ENCODE results near the gene JTB. TPM values are rescaled to one million over a fixed set of nuclear protein-coding genes. Genes with fewer than 3 reads are reported as not detected.

The JTB gene
- total RNA-seq, 1 donor from 2014 or later = 72.1 TPM

GRCh38 chr1:153991151-153991630, 13.7 kb upstream of the JTB start:
- Mint-ChIP-seq H3K27me3 (ENCODE audit: low read depth) (no peaks in the 10 kb centered on the region), H3K4me1 (peaks cover 30% of the 10 kb centered on the region), H3K4me3 (peak overlapping the region; percentile 98), H3K27ac (peak overlapping the region; percentile 99), H3K36me3 (peaks cover 27% of the 10 kb centered on the region), H3K9me3 (no peaks in the 10 kb centered on the region)
- TF ChIP-seq CTCF (IDR thresholded peaks at IDR 0.05; ENCODE audit: unreplicated experiment) = no peak
- no peak for DNase-seq (ENCODE audit: low spot score in 2 of 2, unreplicated experiment in 2 of 2)

DNA sequence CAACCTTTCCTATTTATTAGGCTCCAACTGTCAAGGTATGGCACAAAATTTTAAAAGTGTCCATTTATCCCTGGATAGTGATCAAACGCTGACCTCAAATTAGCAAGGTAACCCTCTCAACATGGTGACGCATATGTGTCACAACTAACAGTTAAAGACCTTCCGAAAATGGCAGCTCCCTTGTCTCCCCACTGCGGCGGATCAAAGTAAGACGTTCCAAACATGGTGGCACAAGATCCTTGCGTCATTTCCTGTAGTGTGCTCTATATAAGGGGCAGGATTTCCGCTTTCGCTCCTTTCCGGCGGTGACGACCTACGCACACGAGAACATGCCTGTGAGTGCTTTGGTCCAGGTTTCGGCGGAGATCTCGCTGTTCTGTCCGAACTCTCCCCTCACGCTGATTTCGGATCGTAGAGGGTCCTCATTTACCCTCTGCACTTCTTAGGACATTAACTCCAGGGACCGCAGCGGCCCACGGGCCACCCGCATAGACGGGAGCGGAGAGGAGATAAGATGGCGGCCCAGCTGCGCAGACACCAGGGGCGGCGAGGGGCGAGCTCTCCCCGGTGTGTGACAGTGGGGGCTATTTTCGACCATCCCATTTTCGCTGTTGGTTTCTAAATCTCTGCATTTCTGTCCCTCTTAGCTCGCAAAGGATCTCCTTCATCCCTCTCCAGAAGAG, 13.1 kb upstream of the JTB start, which contains the start of gene RPS27:
Gene RPS27 (plus strand): TSS at position 295 of the 683 bp plus-strand sequence. CDS start 35 bp downstream, at position 330.
- Mint-ChIP-seq H3K36me3 (peaks cover 25% of the 10 kb centered on the region), H3K27me3 (ENCODE audit: low read depth) (no peaks in the 10 kb centered on the region), H3K9me3 (no peaks in the 10 kb centered on the region), H3K4me1 (peaks cover 33% of the 10 kb centered on the region), H3K4me3 (peak within 1 kb of the TSS; percentile 98), H3K27ac (peak within 1 kb of the TSS; percentile 99)
- peak; percentile 70 to 81 for DNase-seq (ENCODE audit: low spot score in 2 of 2, unreplicated experiment in 2 of 2)
- TF ChIP-seq CTCF (IDR thresholded peaks at IDR 0.05; ENCODE audit: unreplicated experiment) = no peak

DNA sequence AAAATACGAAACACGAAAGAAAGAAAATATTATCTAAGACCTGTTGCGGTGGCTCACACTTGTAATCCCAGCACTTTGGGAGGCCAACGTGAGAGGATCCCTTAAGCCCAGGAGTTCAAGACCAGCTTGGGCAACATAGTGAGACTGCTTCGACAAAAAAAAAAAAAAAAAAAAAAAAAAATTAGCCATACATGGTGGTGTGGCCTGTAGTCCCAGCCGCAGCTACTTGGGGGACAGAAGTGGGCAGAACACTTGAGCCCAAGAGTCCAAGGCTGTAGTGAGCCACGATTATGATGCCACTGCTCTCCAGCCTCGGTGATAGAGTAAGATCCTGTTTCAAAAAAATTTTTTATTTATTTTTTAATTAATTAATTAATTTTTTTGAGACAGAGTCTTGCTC, 10.1 kb upstream of the JTB start:
- Mint-ChIP-seq H3K36me3 (peaks cover 19% of the 10 kb centered on the region), H3K27ac (no peak overlapping the region), H3K9me3 (no peaks in the 10 kb centered on the region), H3K4me1 (peaks cover 44% of the 10 kb centered on the region), H3K27me3 (ENCODE audit: low read depth) (no peaks in the 10 kb centered on the region), H3K4me3 (no peak overlapping the region)
- TF ChIP-seq CTCF (IDR thresholded peaks at IDR 0.05; ENCODE audit: unreplicated experiment) = no peak
- DNase-seq (ENCODE audit: low spot score in 2 of 2, unreplicated experiment in 2 of 2) = no peak

- Mint-ChIP-seq H3K27ac (peak within 1 kb of the TSS; percentile 95), H3K36me3 (peaks cover 9% of the 10 kb centered on the region), H3K27me3 (ENCODE audit: low read depth) (no peaks in the 10 kb centered on the region), H3K4me1 (peaks cover 31% of the 10 kb centered on the region), H3K9me3 (no peaks in the 10 kb centered on the region), H3K4me3 (peak within 1 kb of the TSS; percentile 95)
- peak; percentile 40 to 74 for DNase-seq (ENCODE audit: low spot score in 2 of 2, unreplicated experiment in 2 of 2)
- TF ChIP-seq CTCF (IDR thresholded peaks at IDR 0.05; ENCODE audit: unreplicated experiment) = no peak
Measured at GRCh38 chr1:153985941-153986761, 8.7 kb upstream of the JTB start, which contains the start of gene RAB13. TSS of gene RAB13 (minus strand) at chr1:153986339. CDS start at chr1:153986236, 103 bp downstream.

DNA sequence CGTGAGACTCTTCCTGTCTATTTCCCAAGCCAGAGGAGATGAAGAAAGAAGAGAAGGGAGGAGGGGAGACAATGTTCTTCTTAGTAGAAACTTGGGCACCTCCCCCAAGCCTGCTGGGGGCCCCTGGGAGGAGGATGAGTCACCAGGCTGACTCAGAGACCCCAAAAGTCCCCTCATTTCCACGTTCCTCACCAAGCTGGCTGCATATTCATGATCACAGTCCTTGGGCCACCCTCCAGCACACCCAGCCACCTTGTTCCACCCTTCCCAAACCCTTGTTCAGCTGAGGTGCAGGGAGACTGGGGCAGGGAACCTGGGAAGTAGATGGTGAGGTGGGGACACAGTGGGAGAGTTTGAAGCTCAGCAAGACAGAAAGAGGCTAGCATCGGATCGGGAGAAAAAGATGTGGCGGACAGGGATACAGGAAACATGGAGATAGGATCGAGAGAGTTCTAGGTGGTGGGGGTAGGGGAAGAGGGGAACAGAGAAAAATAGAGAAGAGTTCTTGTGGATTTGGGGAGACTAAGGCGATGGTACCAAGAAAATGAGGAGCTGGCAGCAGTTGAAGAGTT, 8.0 kb upstream of the JTB start:
- Mint-ChIP-seq H3K4me1 (peaks cover 26% of the 10 kb centered on the region), H3K36me3 (peaks cover 8% of the 10 kb centered on the region), H3K9me3 (no peaks in the 10 kb centered on the region), H3K27me3 (ENCODE audit: low read depth) (no peaks in the 10 kb centered on the region), H3K27ac (peak overlapping the region; percentile 95), H3K4me3 (peak overlapping the region; percentile 95)
- peak in 1 of 2 experiments; percentile 41 for DNase-seq (ENCODE audit: low spot score in 2 of 2, unreplicated experiment in 2 of 2)
- no peak for TF ChIP-seq CTCF (IDR thresholded peaks at IDR 0.05; ENCODE audit: unreplicated experiment)

Measured in mesothelial cell of epicardium (in vitro differentiated cells).